Non-pigmented ciliary epithelial cell (primary cell): ENCODE measurements around the gene PMEPA1.
A peak's percentile ranks its signal among the peaks of the same experiment; 100 is the strongest.

Source experiments
- DNase-seq: peaks from one replicate; pipeline ENCODE4 v3.0.0-alpha.2; 2010; ENCODE audit warnings: low read depth

Gene PMEPA1

GRCh38 chr20:57736738-57737347 lies 27.0 kb upstream of the PMEPA1 start:
- no peak for DNase-seq

- no peak for DNase-seq
Measured at GRCh38 chr20:57735831-57736737, 26.3 kb upstream of the PMEPA1 start.

GRCh38 chr20:57734754-57735153 lies 24.9 kb upstream of the PMEPA1 start:
- DNase-seq: no peak

GRCh38 chr20:57732226-57732625 lies 22.4 kb upstream of the PMEPA1 start:
- no peak for DNase-seq

GRCh38 chr20:57728762-57729161 lies 18.9 kb upstream of the PMEPA1 start:
- no peak for DNase-seq

- no peak for DNase-seq
Measured at GRCh38 chr20:57727863-57728262, 18.0 kb upstream of the PMEPA1 start.

- DNase-seq: no peak
Measured at GRCh38 chr20:57725636-57726035, 15.8 kb upstream of the PMEPA1 start.

GRCh38 chr20:57724610-57725405 lies 15.0 kb upstream of the PMEPA1 start:
- no peak for DNase-seq

- no peak for DNase-seq
Measured at GRCh38 chr20:57723816-57724215, 14.0 kb upstream of the PMEPA1 start.

GRCh38 chr20:57719951-57720350 lies 10.1 kb upstream of the PMEPA1 start:
- DNase-seq: no peak

GRCh38 chr20:57718490-57719009 lies 8.7 kb upstream of the PMEPA1 start:
- peak; percentile 94 for DNase-seq

GRCh38 chr20:57717797-57718196 lies 8.0 kb upstream of the PMEPA1 start:
- DNase-seq: no peak

- no peak for DNase-seq
Measured at GRCh38 chr20:57716901-57717300, 7.1 kb upstream of the PMEPA1 start.

GRCh38 chr20:57716202-57716601 lies 6.4 kb upstream of the PMEPA1 start:
- no peak for DNase-seq

GRCh38 chr20:57715268-57715904 lies 5.6 kb upstream of the PMEPA1 start:
- DNase-seq: no peak

GRCh38 chr20:57714409-57715267 lies 4.8 kb upstream of the PMEPA1 start:
- DNase-seq: no peak

GRCh38 chr20:57713951-57714350 lies 4.1 kb upstream of the PMEPA1 start:
- no peak for DNase-seq

GRCh38 chr20:57713505-57713903 lies 3.7 kb upstream of the PMEPA1 start:
- no peak for DNase-seq

GRCh38 chr20:57712851-57713504 lies 3.2 kb upstream of the PMEPA1 start:
- DNase-seq: no peak

GRCh38 chr20:57712341-57712740 lies 2.5 kb upstream of the PMEPA1 start:
- DNase-seq: no peak
